ENCODE measurements around the gene CHRM2. TPM values are rescaled to one million over a fixed set of nuclear protein-coding genes. Genes with fewer than 3 reads are reported as not detected.

The CHRM2 gene
- polyA plus RNA-seq, 1 donor (not counting 4 experiments of a cell fraction or from before 2014, with no cell fraction given): not detected

- H3K4me1 ChIP-seq (ENCODE audit: control insufficient read depth, extremely low read depth, insufficient read depth, low read length): no peaks in the 10 kb centered on the region
- H3K9ac ChIP-seq (ENCODE audit: control insufficient read depth, extremely low read depth, insufficient read depth, low read length): no peak overlapping the region
- DNase-seq (ENCODE audit: low read depth, low spot score): no peak
- TF ChIP-seq CTCF (optimal IDR thresholded peaks at IDR 0.05 in 1 of 3, IDR thresholded peaks at IDR 0.05 in 1 of 3, conservative IDR thresholded peaks at IDR 0.05 in 1 of 3; ENCODE audit: extremely low read depth in 1 of 3, insufficient read depth in 2 of 3, low read length in 3 of 3) (no peak), EZH2 (IDR thresholded peaks at IDR 0.05; ENCODE audit: low read length) (no peak)
- no peaks in the 10 kb centered on the region for H3K36me3 ChIP-seq (ENCODE audit: control insufficient read depth in 2 of 2, extremely low read depth in 1 of 2, insufficient read depth in 2 of 2, low read length in 2 of 2)
- no peak overlapping the region for H3K4me2 ChIP-seq (ENCODE audit: control insufficient read depth, extremely low read depth, insufficient read depth, low read depth, low read length)
- no peaks in the 10 kb centered on the region for H3K79me2 ChIP-seq (ENCODE audit: control insufficient read depth, insufficient read depth, low read length)
- no peak overlapping the region for H3K4me3 ChIP-seq (ENCODE audit: control insufficient read depth in 2 of 3, extremely low read depth in 1 of 3, insufficient read depth in 2 of 3, low read depth in 1 of 3, low read length in 3 of 3)
- H3K9me3 ChIP-seq (ENCODE audit: control insufficient read depth, low read depth, low read length): no peaks in the 10 kb centered on the region
- no peak for FAIRE-seq
- H3K27me3 ChIP-seq (ENCODE audit: control insufficient read depth, extremely low read depth, insufficient read depth, low read length): peaks cover 26% of the 10 kb centered on the region
- no peaks in the 10 kb centered on the region for H4K20me1 ChIP-seq (ENCODE audit: control insufficient read depth, extremely low read depth, insufficient read depth, low read length)
- no peaks in the 10 kb centered on the region for H3K9me1 ChIP-seq (ENCODE audit: control insufficient read depth, extremely low read depth, insufficient read depth, low read length)
- dilution Hi-C loops (cut with MboI; ENCODE audit: extremely low pct_ligation_motif_present, low sequenced_read_pairs): no loop called here
- no peak overlapping the region for H3K27ac ChIP-seq (ENCODE audit: control insufficient read depth, insufficient read depth, low read length)
- H2AFZ ChIP-seq (ENCODE audit: control insufficient read depth, low read length): no peak overlapping the region
These were observed 2.7 kb upstream of the CHRM2 start for GRCh38 chr7:136865777-136866176.

- H3K27me3 ChIP-seq (ENCODE audit: control insufficient read depth, extremely low read depth, insufficient read depth, low read length): peaks cover 33% of the 10 kb centered on the region
- FAIRE-seq: no peak
- H3K79me2 ChIP-seq (ENCODE audit: control insufficient read depth, insufficient read depth, low read length): no peaks in the 10 kb centered on the region
- no peaks in the 10 kb centered on the region for H3K9me1 ChIP-seq (ENCODE audit: control insufficient read depth, extremely low read depth, insufficient read depth, low read length)
- H3K4me1 ChIP-seq (ENCODE audit: control insufficient read depth, extremely low read depth, insufficient read depth, low read length): no peaks in the 10 kb centered on the region
- H3K9me3 ChIP-seq (ENCODE audit: control insufficient read depth, low read depth, low read length): no peaks in the 10 kb centered on the region
- H3K27ac ChIP-seq (ENCODE audit: control insufficient read depth, insufficient read depth, low read length): no peak overlapping the region
- no peak overlapping the region for H3K9ac ChIP-seq (ENCODE audit: control insufficient read depth, extremely low read depth, insufficient read depth, low read length)
- TF ChIP-seq EZH2 (IDR thresholded peaks at IDR 0.05; ENCODE audit: low read length) (peak; percentile 13), CTCF (optimal IDR thresholded peaks at IDR 0.05 in 1 of 3, IDR thresholded peaks at IDR 0.05 in 1 of 3, conservative IDR thresholded peaks at IDR 0.05 in 1 of 3; ENCODE audit: extremely low read depth in 1 of 3, insufficient read depth in 2 of 3, low read length in 3 of 3) (no peak)
- DNase-seq (ENCODE audit: low read depth, low spot score): no peak
- H2AFZ ChIP-seq (ENCODE audit: control insufficient read depth, low read length): no peak overlapping the region
- dilution Hi-C loops (cut with MboI; ENCODE audit: extremely low pct_ligation_motif_present, low sequenced_read_pairs): no loop called here
- H3K36me3 ChIP-seq (ENCODE audit: control insufficient read depth in 2 of 2, extremely low read depth in 1 of 2, insufficient read depth in 2 of 2, low read length in 2 of 2): no peaks in the 10 kb centered on the region
- no peaks in the 10 kb centered on the region for H4K20me1 ChIP-seq (ENCODE audit: control insufficient read depth, extremely low read depth, insufficient read depth, low read length)
- H3K4me3 ChIP-seq (ENCODE audit: control insufficient read depth in 2 of 3, extremely low read depth in 1 of 3, insufficient read depth in 2 of 3, low read depth in 1 of 3, low read length in 3 of 3): no peak overlapping the region
- H3K4me2 ChIP-seq (ENCODE audit: control insufficient read depth, extremely low read depth, insufficient read depth, low read depth, low read length): no peak overlapping the region
These were observed 829 bp downstream of the CHRM2 start for GRCh38 chr7:136869001-136869961.
